Stimulated activated naive CD8-positive, alpha-beta T cell treated with anti-CD3 and anti-CD28 coated beads, Interleukin-15, Interleukin-2, amounts not matched to agents 100 U/mL and 50 U/mL, for 24 hours (primary cell): Measurements from ENCODE around the gene SEPTIN2.
"Not testable (repeated sequence)": the region's sequence is repeated elsewhere in the genome, so short reads cannot be mapped to it uniquely, and the experiment has no call there.

Source experiments
- ATAC-seq: fragments of 150-1000 bp; cut with Tn5 transposase; one replicate; pipeline ENCODE4 v1.10.0; 2021
- DNase-seq: peaks from one replicate; pipeline ENCODE4 v3.0.0; 2021

Gene SEPTIN2

GRCh38 chr2:241381872-241382271 is 66.1 kb downstream of the SEPTIN2 start:
- ATAC-seq: no peak

GRCh38 chr2:241385450-241385849 is 69.7 kb downstream of the SEPTIN2 start:
- not testable (repeated sequence) for DNase-seq, ATAC-seq

More at GRCh38 chr2:241381872-241382271, 66.1 kb downstream of the SEPTIN2 start:
- no peak for DNase-seq

GRCh38 chr2:241386519-241386918 is 70.8 kb downstream of the SEPTIN2 start:
- ATAC-seq (no peak), DNase-seq (no peak)

GRCh38 chr2:241389697-241390096 is 74.0 kb downstream of the SEPTIN2 start:
- ATAC-seq (no peak), DNase-seq (no peak)

- ATAC-seq (no peak), DNase-seq (no peak)
These were observed 74.8 kb downstream of the SEPTIN2 start for GRCh38 chr2:241390301-241391206.

GRCh38 chr2:241391892-241392665 is 76.4 kb downstream of the SEPTIN2 start:
- no peak for DNase-seq
- ATAC-seq: peak; percentile 28

- ATAC-seq, DNase-seq: not testable (repeated sequence)
These were observed 77.0 kb downstream of the SEPTIN2 start for GRCh38 chr2:241392753-241393152.

GRCh38 chr2:241393524-241394196 is 77.9 kb downstream of the SEPTIN2 start:
- DNase-seq (no peak), ATAC-seq (no peak)

GRCh38 chr2:241396809-241397208 is 81.1 kb downstream of the SEPTIN2 start:
- ATAC-seq, DNase-seq: not testable (repeated sequence)

- ATAC-seq (no peak), DNase-seq (no peak)
These were observed 84.5 kb downstream of the SEPTIN2 start for GRCh38 chr2:241399941-241400922.
